Measurements from ENCODE around the gene BCAM. TPM values are rescaled to one million over a fixed set of nuclear protein-coding genes. Genes with fewer than 3 reads are reported as not detected.

BCAM gene
- total RNA-seq, 1 experiment from 2014 or later, result 78.7 TPM

DNA sequence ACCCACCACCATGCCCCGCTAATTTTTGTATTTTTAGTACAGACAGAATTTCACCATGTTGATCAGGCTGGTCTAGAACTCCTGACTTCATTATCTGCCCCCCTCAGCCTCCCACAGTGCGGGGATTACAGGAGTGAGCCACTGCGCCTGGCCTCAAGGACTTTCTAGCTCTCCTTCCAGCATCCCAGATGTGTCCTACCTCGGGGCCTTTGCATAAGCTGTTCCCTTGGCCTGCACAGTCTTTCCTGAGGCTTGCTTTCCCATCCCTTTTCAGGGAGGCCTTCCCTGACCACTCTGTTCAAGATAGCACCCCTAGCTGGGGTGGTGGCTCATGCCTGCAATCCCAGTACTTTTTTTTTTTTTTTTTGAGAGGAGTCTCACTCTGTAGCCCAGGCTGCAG, 14.3 kb upstream of the BCAM start:
- H3K9ac ChIP-seq (ENCODE audit: low read length), result no peak overlapping the region
- H3K4me1 ChIP-seq (ENCODE audit: control insufficient read depth in 1 of 2, insufficient read depth in 2 of 2, low read length in 2 of 2), result no peaks in the 10 kb centered on the region
- CTCF ChIA-PET, result no interaction called here
- POLR2A ChIA-PET, result no interaction called here
- H3K9me3 ChIP-seq (ENCODE audit: control insufficient read depth in 1 of 2, insufficient read depth in 1 of 2, low read depth in 1 of 2, low read length in 2 of 2), result no peaks in the 10 kb centered on the region
- H4K20me1 ChIP-seq (ENCODE audit: insufficient read depth), result no peaks in the 10 kb centered on the region
- H3K27me3 ChIP-seq (ENCODE audit: insufficient read depth, low read length), result no peaks in the 10 kb centered on the region
- no peak overlapping the region for H2AFZ ChIP-seq (ENCODE audit: low read depth, low read length, poor library complexity, severe bottlenecking)
- TF ChIP-seq YY1 (IDR thresholded peaks at IDR 0.05; ENCODE audit: extremely low read depth, insufficient replicate concordance, low read depth, low read length) (no peak), SIN3A (IDR thresholded peaks at IDR 0.05; ENCODE audit: low read depth) (no peak), CEBPB (IDR thresholded peaks at IDR 0.05; ENCODE audit: low read depth) (no peak), TCF7L2 (IDR thresholded peaks at IDR 0.05; ENCODE audit: borderline replicate concordance, extremely low read depth, insufficient read depth, insufficient read length) (no peak), EGR1 (IDR thresholded peaks at IDR 0.05; ENCODE audit: low read depth) (no peak), POLR2AphosphoS5 (IDR thresholded peaks at IDR 0.05; ENCODE audit: low read depth, low read length) (no peak), FOSL1 (IDR thresholded peaks at IDR 0.05; ENCODE audit: low read depth) (no peak), CTCF (IDR thresholded peaks at IDR 0.05 in 2 of 3, conservative IDR thresholded peaks at IDR 0.05 in 1 of 3; ENCODE audit: borderline replicate concordance in 1 of 3, insufficient read depth in 1 of 3, low read depth in 2 of 3, low read length in 2 of 3) (no peak), POLR2A (IDR thresholded peaks at IDR 0.05; ENCODE audit: borderline replicate concordance, extremely low read depth, insufficient read depth, insufficient read length) (no peak), JUND (IDR thresholded peaks at IDR 0.05) (no peak), RAD21 (IDR thresholded peaks at IDR 0.05; ENCODE audit: low read depth) (no peak), EZH2 (IDR thresholded peaks at IDR 0.05) (no peak), SP1 (IDR thresholded peaks at IDR 0.05; ENCODE audit: low read depth) (no peak)
- ATAC-seq (no peak), DNase-seq (ENCODE audit: low read depth, low spot score) (no peak)
- BruUV-seq (replicated peaks), result no TSS peak
- H3K27ac ChIP-seq (ENCODE audit: low read depth, low read length), result no peak overlapping the region
- no peaks in the 10 kb centered on the region for H3K79me2 ChIP-seq (ENCODE audit: insufficient read depth, low read length)
- H3K4me3 ChIP-seq (replicated peaks in 1 of 2; ENCODE audit: low read depth in 1 of 2, low read length in 2 of 2), result no peak overlapping the region
- RAD21 ChIA-PET (ENCODE audit: low non-redundant PET in 1 of 2, low total read pairs in 2 of 2, uncharacterized antibody in 2 of 2, unreplicated experiment in 2 of 2), result no interaction called here
- peaks cover 23 to 41% of the 10 kb centered on the region in 2 experiments; a peak in 3 of 4 replicates for H3K36me3 ChIP-seq (ENCODE audit: control insufficient read depth in 1 of 2, insufficient read depth in 2 of 2, low read length in 2 of 2)
- no peaks in the 10 kb centered on the region for H3K9me2 ChIP-seq (ENCODE audit: insufficient read depth)
- intact Hi-C loops (cut with micrococcal nuclease), result no loop called here
- no peak overlapping the region for H3K4me2 ChIP-seq (ENCODE audit: low read length)

Measured in HCT116 (cell line).